ENCODE measurements around the gene FARP2. TPM values are rescaled to one million over a fixed set of nuclear protein-coding genes. Genes with fewer than 3 reads are reported as not detected.

FARP2 gene
- total and polyA plus RNA-seq, 2 of the 13 experiments (the other 11 are each of a cell fraction or from before 2014, with no cell fraction given): 28.0 to 45.4 TPM

DNA sequence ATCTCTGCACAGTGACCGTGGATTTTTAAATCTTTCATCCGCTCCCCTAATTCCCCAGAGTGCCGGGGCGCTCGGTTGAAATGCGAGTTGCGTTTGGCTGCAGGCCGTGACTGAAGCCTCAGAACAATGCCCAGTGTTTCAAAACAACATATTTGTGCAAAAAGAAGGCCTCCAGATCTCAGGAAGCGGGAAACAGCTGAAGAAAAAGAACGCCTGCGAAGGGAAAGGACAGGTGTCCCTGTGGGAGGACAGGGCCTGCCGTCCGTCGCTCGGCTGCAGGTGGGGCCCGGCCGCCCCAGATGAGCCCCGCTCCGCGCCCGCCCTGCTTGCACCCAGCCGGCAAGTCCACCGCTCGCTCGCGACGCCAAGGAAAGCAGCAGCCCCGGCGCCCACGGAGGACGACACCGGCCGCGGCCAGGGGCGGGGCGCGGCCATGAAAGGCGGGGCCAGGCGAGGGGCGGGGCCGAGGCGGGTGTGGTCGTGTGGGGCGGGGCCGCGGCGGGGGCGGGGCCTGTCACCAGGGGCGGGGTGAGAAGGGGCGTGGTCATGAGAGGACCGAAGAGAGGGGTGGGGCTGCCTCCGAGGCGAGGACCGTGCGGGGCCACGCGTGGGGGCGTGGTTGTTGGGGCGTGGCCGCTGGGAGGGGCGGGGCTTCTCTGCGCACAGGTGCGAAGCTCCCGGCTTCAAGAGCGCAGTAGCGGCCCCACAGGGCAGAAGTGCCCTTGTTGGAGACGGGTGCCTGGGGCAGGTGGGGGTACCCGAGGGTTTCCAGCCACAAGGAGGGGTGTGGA, 184.9 kb downstream of the FARP2 start (continued):
- TF ChIP-seq, protein P1, sequence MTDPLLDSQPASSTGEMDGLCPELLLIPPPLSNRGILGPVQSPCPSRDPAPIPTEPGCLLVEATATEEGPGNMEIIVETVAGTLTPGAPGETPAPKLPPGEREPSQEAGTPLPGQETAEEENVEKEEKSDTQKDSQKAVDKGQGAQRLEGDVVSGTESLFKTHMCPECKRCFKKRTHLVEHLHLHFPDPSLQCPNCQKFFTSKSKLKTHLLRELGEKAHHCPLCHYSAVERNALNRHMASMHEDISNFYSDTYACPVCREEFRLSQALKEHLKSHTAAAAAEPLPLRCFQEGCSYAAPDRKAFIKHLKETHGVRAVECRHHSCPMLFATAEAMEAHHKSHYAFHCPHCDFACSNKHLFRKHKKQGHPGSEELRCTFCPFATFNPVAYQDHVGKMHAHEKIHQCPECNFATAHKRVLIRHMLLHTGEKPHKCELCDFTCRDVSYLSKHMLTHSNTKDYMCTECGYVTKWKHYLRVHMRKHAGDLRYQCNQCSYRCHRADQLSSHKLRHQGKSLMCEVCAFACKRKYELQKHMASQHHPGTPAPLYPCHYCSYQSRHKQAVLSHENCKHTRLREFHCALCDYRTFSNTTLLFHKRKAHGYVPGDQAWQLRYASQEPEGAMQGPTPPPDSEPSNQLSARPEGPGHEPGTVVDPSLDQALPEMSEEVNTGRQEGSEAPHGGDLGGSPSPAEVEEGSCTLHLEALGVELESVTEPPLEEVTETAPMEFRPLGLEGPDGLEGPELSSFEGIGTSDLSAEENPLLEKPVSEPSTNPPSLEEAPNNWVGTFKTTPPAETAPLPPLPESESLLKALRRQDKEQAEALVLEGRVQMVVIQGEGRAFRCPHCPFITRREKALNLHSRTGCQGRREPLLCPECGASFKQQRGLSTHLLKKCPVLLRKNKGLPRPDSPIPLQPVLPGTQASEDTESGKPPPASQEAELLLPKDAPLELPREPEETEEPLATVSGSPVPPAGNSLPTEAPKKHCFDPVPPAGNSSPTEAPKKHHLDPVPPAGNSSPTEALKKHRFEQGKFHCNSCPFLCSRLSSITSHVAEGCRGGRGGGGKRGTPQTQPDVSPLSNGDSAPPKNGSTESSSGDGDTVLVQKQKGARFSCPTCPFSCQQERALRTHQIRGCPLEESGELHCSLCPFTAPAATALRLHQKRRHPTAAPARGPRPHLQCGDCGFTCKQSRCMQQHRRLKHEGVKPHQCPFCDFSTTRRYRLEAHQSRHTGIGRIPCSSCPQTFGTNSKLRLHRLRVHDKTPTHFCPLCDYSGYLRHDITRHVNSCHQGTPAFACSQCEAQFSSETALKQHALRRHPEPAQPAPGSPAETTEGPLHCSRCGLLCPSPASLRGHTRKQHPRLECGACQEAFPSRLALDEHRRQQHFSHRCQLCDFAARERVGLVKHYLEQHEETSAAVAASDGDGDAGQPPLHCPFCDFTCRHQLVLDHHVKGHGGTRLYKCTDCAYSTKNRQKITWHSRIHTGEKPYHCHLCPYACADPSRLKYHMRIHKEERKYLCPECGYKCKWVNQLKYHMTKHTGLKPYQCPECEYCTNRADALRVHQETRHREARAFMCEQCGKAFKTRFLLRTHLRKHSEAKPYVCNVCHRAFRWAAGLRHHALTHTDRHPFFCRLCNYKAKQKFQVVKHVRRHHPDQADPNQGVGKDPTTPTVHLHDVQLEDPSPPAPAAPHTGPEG (CRISPR knock-in tag; IDR thresholded peaks at IDR 0.05): no peak
- TF ChIP-seq ZFYVE20 (CRISPR knock-in tag; IDR thresholded peaks at IDR 0.05; ENCODE audit: borderline replicate concordance, low read depth): peak; percentile 58; the same call in 1 of the 2 replicates
- TF ChIP-seq, protein P2, sequence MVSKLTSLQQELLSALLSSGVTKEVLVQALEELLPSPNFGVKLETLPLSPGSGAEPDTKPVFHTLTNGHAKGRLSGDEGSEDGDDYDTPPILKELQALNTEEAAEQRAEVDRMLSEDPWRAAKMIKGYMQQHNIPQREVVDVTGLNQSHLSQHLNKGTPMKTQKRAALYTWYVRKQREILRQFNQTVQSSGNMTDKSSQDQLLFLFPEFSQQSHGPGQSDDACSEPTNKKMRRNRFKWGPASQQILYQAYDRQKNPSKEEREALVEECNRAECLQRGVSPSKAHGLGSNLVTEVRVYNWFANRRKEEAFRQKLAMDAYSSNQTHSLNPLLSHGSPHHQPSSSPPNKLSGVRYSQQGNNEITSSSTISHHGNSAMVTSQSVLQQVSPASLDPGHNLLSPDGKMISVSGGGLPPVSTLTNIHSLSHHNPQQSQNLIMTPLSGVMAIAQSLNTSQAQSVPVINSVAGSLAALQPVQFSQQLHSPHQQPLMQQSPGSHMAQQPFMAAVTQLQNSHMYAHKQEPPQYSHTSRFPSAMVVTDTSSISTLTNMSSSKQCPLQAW (CRISPR knock-in tag; IDR thresholded peaks at IDR 0.05): 0 out of 2 replicates have a peak, but pooled peaks have one; percentile 25
- TF ChIP-seq, protein P3, sequence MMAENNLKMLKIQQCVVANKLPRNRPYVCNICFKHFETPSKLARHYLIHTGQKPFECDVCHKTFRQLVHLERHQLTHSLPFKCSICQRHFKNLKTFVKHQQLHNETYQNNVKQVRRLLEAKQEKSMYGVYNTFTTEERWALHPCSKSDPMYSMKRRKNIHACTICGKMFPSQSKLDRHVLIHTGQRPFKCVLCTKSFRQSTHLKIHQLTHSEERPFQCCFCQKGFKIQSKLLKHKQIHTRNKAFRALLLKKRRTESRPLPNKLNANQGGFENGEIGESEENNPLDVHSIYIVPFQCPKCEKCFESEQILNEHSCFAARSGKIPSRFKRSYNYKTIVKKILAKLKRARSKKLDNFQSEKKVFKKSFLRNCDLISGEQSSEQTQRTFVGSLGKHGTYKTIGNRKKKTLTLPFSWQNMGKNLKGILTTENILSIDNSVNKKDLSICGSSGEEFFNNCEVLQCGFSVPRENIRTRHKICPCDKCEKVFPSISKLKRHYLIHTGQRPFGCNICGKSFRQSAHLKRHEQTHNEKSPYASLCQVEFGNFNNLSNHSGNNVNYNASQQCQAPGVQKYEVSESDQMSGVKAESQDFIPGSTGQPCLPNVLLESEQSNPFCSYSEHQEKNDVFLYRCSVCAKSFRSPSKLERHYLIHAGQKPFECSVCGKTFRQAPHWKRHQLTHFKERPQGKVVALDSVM (CRISPR knock-in tag; IDR thresholded peaks at IDR 0.05): no peak
- no peak for TF ChIP-seq HNF4G (IDR thresholded peaks at IDR 0.05; ENCODE audit: borderline replicate concordance, low read depth, low read length)
- TF ChIP-seq HNF4G (CRISPR knock-in tag; IDR thresholded peaks at IDR 0.05; ENCODE audit: borderline replicate concordance, low read depth): 0 out of 2 replicates have a peak, but pooled peaks have one; percentile 23
- TF ChIP-seq, protein P4, sequence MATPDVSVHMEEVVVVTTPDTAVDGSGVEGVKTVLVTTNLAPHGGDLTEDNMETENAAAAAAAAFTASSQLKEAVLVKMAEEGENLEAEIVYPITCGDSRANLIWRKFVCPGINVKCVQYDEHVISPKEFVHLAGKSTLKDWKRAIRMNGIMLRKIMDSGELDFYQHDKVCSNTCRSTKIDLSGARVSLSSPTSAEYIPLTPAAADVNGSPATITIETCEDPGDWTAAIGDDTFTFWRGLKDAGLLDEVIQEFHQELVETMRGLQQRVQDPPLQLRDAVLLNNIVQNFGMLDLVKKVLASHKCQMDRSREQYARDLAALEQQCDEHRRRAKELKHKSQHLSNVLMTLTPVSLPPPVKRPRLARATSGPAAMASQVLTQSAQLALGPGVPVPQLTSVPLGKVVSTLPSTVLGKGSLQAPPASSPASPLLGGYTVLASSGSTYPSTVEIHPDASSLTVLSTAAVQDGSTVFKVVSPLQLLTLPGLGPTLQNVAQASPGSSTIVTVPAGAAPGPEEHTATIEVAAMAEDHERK (CRISPR knock-in tag; IDR thresholded peaks at IDR 0.05; ENCODE audit: low read depth): no peak
- TF ChIP-seq HNRNPH1 (optimal IDR thresholded peaks at IDR 0.05; ENCODE audit: low read depth, low read length): no peak
- TF ChIP-seq ETV5 (CRISPR knock-in tag; IDR thresholded peaks at IDR 0.05; ENCODE audit: borderline replicate concordance): no peak
- TF ChIP-seq BCL6 (CRISPR knock-in tag; IDR thresholded peaks at IDR 0.05): no peak
- TF ChIP-seq PRMT3 (CRISPR knock-in tag; IDR thresholded peaks at IDR 0.05; ENCODE audit: borderline replicate concordance, low read depth): no peak
- TF ChIP-seq XRCC5 (optimal IDR thresholded peaks at IDR 0.05; ENCODE audit: low read length): no peak
- TF ChIP-seq SAP130 (CRISPR knock-in tag; IDR thresholded peaks at IDR 0.05; ENCODE audit: low read depth): peak; percentile 51; the same call in 1 of the 2 replicates
- TF ChIP-seq, protein P5, sequence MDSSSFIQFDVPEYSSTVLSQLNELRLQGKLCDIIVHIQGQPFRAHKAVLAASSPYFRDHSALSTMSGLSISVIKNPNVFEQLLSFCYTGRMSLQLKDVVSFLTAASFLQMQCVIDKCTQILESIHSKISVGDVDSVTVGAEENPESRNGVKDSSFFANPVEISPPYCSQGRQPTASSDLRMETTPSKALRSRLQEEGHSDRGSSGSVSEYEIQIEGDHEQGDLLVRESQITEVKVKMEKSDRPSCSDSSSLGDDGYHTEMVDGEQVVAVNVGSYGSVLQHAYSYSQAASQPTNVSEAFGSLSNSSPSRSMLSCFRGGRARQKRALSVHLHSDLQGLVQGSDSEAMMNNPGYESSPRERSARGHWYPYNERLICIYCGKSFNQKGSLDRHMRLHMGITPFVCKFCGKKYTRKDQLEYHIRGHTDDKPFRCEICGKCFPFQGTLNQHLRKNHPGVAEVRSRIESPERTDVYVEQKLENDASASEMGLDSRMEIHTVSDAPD (CRISPR knock-in tag; IDR thresholded peaks at IDR 0.05): no peak

Data from HepG2 (cell line).